D721Med (cell line): ENCODE data around the gene SCN7A.

Experiments
- DNase-seq: peaks from one replicate; pipeline ENCODE4 v3.0.0; 2011; ENCODE audit warnings: low spot score; ENCODE audit not compliant: insufficient read length
- FAIRE-seq: peaks from 2 replicates; lab custom pipeline; 2011; peaks lifted over from hg19 to GRCh38; lab: Jason Lieb, UNC
- TF ChIP-seq, protein P1 (sequence below): IDR thresholded peaks from 2 replicates; pipeline ENCODE4 v1.5.1; 2012; ENCODE audit warnings: mild to moderate bottlenecking, control low read depth; ENCODE audit not compliant: insufficient read depth; ENCODE audit errors: missing control alignments

SCN7A gene

DNA sequence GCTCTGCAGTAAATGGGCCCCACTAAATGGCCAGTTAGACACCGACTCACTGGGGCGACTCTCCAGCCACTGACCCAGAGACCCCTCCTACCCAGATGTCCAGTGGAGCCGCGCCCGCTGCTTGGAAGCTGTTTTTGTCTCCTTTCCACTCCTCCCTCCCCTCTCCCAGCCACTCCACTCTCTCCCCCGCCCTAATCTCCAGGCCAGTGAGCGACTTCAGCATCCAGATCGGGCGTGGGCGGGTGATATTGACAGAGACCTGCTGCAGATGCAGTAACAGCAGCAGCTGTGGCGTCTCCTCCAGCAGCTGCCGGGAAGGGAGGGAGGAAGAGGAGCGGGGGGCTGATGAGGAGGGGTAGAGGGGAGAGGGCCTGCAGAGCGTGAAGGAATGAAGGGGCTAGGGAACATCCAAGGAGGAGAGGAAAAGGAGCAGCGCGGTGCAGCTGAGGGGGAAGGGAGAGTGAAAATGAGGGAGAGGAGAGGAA lies at the start of gene SCN7A:
Gene SCN7A, minus strand, starts transcription at position 110 of the 485 bp plus-strand sequence. CDS start 16,553 bp downstream, outside the sequence.
- FAIRE-seq = no peak
- DNase-seq = no peak
- TF ChIP-seq, protein P1, sequence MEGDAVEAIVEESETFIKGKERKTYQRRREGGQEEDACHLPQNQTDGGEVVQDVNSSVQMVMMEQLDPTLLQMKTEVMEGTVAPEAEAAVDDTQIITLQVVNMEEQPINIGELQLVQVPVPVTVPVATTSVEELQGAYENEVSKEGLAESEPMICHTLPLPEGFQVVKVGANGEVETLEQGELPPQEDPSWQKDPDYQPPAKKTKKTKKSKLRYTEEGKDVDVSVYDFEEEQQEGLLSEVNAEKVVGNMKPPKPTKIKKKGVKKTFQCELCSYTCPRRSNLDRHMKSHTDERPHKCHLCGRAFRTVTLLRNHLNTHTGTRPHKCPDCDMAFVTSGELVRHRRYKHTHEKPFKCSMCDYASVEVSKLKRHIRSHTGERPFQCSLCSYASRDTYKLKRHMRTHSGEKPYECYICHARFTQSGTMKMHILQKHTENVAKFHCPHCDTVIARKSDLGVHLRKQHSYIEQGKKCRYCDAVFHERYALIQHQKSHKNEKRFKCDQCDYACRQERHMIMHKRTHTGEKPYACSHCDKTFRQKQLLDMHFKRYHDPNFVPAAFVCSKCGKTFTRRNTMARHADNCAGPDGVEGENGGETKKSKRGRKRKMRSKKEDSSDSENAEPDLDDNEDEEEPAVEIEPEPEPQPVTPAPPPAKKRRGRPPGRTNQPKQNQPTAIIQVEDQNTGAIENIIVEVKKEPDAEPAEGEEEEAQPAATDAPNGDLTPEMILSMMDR = no peak

DNA sequence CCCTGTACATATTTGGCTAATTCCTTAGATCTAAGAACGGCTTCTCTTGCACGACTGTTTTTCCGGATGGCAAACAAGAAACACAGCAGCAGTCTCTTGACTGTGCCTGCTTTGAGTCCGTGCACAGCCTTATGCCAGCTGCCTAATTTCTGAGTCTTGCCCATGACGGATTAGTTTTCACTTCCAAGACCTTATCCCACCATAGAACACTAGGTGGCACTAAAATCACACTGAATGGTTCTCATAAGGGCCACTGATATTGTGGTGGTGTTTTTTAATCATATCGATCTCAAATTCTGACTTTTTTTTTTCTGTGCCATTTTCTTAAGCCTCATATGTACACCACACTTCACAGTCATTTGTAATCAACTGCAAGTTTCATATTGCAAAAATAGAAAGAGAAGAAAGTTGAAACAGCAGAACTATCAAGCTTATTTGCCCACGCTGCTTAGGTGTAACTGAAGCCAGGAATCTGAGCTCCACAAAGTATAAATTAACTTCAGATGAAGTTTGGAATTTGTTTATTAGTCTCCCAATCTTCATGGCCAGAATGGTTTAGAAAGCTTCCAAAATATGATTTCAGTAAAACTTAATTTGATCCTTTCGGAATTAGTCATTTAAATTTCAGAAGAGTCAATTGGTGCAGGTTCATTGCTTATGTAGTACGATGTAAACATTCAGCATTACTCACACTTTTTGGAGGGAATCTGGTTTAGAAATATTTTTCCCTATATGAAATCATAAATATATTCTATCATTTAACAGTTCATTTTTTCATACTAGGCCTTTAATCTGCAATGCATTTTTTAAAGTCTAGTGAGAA lies 45.5 kb upstream of the SCN7A start:
- DNase-seq (no peak), FAIRE-seq (peak; percentile 93)
- TF ChIP-seq, protein P1 = peak; percentile 95

DNA sequence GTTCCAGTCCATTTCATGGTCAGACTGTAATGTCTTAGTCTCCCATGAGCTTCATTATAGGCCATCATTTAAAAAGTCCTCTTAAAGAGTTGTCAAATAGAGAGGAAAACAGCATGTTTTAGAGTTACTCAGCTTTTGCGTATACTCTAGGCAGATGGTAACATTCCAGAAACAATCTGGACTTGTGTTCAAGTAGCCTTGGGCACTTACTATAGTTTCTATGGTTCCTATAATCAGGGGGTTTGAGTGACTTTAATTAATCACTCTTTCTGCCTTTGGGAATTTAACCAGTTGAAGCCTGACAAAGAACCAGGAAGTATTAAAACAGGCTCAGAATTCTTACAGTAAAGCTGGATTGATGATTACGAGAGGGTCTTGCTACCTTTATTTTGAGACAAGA lies 42.1 kb upstream of the SCN7A start:
- FAIRE-seq = no peak
- TF ChIP-seq, protein P1 = no peak
- DNase-seq = no peak

DNA sequence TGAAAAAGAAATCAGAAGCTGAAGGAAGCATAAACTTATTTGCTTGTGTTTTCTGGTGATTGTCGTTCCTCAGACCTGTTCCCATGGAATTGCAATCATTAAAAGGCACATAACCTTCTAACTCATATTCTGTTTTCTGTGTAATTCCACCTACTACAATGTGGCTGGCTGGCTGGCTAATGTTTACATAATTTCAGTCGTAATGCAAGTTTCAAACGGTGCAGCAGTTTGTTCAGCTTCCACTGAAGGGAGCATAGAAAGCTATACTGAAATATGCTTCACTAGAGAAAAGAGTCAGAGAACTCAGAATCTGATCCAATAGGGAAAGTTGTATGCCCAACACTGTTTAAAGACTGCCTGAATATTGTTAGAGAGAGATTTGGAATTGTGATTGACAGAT lies 27.1 kb upstream of the SCN7A start:
- DNase-seq = no peak
- no peak for FAIRE-seq
- TF ChIP-seq, protein P1 = no peak

DNA sequence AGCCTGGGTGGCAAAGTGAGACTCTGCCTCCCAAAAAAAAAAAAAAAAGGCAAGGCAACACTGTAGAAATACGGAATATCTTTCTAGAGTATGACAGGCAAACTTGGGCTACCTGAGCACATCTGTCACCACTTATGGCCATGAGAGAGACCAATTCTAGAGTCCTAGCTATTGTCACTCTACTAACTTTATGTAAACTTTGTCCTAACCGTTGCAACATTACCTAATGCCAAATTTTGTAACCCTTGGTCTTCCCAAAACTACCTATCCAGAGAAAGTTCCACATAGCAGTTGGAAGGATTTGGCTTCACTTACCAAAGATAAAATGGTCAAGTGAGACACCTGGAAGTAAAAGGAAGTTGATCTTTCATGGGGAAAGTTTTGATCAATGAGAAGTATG lies 26.6 kb upstream of the SCN7A start:
- FAIRE-seq = no peak
- DNase-seq = no peak
- TF ChIP-seq, protein P1 = no peak

DNA sequence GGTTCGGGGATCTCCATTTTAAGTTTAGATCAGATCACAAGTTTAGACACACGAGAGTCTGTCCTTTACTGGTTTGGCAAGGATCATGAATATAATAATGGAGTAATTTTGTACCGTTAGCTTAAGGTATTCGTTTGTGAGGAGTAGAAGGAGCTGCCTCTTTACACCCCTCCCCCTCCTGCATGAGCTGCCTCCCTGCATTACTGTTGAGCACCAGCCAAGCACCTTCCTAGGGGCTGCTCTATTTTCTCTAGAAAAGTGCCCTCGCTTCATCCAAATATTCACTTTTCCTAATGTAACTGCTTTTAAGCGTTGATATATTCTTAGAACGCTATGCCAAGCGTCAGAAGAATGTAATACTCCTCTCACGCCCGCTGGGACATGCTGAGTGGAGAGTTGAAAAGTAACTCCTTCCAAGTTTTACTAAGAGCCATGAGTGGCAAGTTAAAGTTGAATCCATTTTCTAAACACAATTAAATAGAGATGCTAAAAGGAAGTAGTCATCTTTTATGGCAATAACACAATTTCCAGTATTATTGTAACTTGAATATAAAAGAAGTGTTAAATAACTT lies 25.4 kb upstream of the SCN7A start:
- DNase-seq (no peak), FAIRE-seq (no peak)
- TF ChIP-seq, protein P1 = no peak
